Breast epithelium (tissue), 3 donors: Measurements from ENCODE around the gene ADCY1.

Source experiments
- POLR2AphosphoS5 ChIP-seq, 3 donors: sonication (generic); formaldehyde crosslinking; IDR thresholded peaks; one replicate each; pipeline ENCODE4 v1.6.1; 2017; ENCODE audit warnings: antibody characterized with exemption in 3 of 3
- TF ChIP-seq, protein P1 (sequence below), 3 donors: fragments of 450-650 bp; IDR thresholded peaks; one replicate each; pipeline ENCODE4 v1.5.1; 2016 to 2017; ENCODE audit warnings: antibody characterized with exemption in 3 of 3, mild to moderate bottlenecking in 3 of 3, moderate library complexity in 3 of 3

- TF ChIP-seq, protein P1, sequence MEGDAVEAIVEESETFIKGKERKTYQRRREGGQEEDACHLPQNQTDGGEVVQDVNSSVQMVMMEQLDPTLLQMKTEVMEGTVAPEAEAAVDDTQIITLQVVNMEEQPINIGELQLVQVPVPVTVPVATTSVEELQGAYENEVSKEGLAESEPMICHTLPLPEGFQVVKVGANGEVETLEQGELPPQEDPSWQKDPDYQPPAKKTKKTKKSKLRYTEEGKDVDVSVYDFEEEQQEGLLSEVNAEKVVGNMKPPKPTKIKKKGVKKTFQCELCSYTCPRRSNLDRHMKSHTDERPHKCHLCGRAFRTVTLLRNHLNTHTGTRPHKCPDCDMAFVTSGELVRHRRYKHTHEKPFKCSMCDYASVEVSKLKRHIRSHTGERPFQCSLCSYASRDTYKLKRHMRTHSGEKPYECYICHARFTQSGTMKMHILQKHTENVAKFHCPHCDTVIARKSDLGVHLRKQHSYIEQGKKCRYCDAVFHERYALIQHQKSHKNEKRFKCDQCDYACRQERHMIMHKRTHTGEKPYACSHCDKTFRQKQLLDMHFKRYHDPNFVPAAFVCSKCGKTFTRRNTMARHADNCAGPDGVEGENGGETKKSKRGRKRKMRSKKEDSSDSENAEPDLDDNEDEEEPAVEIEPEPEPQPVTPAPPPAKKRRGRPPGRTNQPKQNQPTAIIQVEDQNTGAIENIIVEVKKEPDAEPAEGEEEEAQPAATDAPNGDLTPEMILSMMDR (IDR thresholded peaks at IDR 0.05), result no peak
- no peak for TF ChIP-seq POLR2AphosphoS5 (IDR thresholded peaks at IDR 0.05)
Observed at GRCh38 chr7:45595809-45596664, 21.9 kb downstream of the ADCY1 start.
